Hematopoietic multipotent progenitor cell treated with erythropoietin and hydrocortisone succinate and interleukin-3 and kit ligand, for 6 days (in vitro differentiated cells): ENCODE measurements around the gene HSPA4.

ENCODE experiments used
- DNase-seq: peaks from one replicate; pipeline ENCODE4 v3.0.0-alpha.2; 2015

Gene HSPA4

DNA sequence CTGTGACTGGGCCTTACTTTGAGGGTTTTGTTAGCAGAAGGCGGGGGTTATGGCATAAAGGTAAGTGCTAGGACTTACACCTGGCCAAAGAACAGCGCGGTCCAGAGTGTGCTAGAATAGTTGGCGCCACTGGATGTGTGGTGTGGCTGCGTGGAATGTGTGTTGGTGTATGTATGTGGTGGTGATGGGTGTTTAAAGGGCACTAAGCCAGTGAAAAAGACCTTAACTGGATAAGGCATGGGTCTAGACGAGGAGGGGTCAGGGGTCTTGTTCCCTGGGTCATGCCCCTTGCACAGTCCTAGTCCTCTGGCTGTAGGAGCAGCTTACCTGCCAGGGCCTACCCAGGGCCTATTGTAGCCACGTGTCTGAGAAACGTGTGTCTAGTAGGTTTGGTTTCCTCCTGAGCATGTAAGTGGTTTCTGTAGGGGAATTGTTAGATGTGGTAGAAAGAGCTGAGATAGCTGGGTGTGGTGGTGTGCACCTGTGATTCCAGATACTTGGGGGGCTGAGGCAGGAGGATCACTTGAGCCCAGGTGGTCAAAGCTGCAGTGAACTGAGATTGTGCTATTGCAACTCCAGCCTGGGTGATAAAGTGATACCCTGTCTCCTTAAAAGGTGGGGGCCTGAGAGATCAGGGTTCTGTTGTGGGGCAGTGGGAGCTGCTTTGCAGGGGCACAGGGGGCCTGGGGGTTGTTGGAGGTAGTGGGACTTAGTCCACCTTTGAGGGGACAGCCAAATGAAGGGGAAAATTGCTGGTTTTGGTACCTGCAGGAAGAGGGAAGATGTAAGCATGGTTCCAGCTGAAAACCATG lies 55.2 kb downstream of the HSPA4 start:
- DNase-seq = no peak

DNA sequence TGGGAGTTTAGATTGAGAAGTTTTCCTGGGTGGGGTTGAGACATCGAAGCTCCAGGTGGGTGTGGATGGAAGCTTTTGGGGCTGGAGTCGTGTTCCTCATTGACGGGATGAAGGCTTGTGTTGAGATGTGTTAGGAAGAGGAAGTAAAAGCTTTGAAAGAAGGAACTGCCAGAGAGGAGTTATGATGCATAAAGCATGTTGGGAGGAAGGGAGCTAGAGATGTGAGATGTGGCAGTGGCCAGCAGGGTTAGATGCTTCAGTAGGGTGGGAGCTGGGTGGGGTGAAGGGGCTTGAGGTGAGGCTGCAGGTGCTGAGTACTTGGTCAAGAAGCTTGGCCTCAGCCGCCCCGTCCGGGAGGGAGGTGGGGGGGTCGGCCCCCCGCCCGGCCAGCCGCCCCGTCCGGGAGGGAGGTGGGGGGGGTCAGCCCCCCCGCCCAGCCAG lies 56.7 kb downstream of the HSPA4 start:
- DNase-seq = peak; percentile 53

DNA sequence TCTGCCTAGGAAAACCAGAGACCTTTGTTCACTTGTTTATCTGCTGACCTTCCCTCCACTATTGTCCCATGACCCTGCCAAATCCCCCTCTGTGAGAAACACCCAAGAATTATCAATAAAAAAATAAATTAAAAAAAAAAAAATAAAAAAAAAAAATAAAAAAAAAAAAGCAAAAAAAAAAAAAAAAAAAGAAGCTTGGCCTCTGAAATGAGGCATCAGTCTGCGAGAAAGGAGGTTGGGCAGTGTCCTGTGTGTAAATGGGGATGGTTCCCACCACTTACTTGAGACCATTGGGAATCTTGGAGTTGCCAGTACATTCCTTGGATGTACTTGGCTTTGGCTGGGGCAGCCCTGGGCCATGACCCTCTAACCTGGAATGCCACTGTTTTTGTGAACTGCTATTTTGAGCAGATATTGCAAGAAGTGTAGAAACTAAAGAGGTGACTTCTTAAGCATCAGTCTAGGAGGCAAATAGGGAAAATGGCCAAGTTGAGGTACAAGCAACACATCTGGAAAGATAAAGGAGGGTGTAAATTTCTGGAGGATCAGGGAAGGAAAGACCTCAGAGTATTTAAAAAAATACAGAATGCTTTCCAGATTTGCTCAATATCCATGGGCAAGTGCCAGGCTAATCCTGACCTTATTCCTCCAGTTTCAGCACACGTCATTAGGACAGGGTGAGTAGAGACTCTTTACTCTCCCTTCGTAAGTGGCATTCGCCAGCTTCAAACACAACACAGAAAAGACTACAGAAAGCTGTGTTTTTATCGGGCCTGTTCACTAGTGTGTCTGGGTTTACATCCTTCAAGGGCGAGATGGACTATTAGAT lies 58.1 kb downstream of the HSPA4 start:
- DNase-seq = no peak

DNA sequence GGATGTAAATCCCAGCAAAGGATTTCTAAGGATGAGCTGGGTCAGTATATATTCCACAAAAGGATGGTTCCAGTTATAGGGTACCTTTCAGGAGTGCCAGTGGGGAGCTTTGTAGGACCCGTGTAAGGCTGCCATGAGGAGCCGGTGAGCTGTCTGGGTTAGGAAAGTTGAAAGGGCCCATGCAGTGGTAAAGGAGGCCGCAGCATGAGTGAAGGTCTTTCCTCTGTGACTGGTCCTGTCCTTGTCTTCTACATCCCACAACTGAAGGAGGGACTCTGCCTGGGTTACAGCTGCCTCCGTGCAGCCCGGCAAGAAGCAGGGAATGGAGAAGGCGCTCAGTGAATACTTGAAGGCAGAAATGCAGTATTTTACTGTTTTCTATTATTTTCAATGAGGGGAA lies 58.9 kb downstream of the HSPA4 start:
- DNase-seq = no peak

DNA sequence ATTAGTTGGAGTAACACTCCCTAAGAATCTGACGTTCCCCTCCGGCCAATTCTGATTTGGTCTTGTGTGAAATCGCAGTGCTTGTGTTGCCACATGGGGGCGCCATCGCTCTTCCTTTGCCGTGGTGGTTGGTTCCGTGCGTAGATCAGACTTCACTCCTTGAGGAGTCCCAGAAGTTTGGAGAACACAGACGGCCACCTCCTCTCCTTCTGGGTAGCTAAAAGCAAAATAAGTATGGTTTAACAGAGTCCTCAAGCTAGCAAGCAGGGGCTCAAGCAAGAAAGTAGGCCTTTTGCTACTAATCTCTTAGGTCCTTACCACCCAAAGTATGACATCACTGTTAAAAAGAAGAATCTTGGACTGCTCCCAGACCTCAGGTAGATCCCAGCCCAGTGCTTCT lies 59.5 kb downstream of the HSPA4 start:
- DNase-seq = peak; percentile 91

DNA sequence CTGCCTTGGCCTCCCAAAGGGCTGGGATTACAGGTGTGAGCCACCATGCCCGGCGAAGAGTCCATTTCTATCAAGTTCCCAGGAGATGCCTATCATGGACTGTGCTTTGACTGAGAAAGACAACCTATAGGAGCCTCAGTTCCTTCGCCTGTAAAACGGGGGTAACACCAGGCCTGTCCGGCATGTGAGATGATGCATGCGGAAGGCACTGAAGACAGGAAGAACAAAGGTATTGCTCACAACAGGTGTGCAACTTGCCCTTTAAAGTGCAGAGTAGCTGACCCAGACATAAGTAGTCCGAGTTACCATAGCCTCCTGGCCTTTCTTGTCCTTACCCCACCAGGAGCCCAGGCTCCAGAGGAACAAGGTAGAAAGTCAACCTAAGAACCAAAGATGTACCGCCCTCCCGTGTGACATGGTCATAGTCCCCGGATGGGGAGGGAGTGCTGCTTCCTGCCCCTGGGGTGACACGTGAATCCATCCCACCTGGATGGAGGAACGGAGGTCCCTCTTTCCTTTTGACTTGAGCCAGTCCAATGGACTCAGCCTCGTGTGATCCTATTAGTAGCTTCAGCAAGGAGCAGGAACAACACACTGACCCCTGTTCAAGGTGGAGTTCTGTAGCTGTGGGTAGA lies 60.3 kb downstream of the HSPA4 start:
- no peak for DNase-seq

DNA sequence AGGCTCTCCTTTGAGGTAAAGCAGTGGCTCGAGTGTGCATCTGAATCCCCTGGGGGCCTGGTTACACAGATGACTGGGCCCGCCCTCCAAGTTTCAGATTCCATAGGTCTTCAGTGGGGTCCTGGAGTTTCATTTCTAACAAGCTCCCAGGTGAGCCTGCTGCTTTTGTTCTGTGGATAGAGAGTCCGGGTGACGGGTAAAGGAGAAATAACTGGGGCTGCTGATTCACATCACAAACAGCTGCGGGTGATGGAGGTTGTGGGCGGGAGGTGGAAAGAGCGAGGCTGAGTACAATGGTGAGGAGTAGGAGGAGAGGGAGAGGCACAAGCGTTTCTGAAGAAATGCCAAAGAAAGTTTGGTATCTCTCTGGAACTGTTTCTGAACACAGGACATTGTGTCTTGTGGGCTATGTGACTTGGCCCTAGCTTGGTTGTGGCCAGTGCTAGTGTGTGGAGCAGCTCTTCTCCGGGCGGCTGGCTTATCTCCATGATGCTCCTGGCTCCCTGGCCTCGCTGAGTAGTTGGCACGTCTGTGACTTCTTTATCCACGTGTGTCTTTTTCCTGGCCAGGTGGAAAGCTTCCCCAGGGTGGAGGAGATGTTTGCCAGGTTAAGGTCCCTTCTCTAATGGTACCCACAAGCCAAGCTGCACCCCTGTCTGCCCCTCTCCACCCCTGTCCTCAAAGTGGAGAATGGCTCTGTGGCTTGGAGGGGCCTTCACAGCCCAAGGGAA lies 61.7 kb downstream of the HSPA4 start:
- DNase-seq = no peak

DNA sequence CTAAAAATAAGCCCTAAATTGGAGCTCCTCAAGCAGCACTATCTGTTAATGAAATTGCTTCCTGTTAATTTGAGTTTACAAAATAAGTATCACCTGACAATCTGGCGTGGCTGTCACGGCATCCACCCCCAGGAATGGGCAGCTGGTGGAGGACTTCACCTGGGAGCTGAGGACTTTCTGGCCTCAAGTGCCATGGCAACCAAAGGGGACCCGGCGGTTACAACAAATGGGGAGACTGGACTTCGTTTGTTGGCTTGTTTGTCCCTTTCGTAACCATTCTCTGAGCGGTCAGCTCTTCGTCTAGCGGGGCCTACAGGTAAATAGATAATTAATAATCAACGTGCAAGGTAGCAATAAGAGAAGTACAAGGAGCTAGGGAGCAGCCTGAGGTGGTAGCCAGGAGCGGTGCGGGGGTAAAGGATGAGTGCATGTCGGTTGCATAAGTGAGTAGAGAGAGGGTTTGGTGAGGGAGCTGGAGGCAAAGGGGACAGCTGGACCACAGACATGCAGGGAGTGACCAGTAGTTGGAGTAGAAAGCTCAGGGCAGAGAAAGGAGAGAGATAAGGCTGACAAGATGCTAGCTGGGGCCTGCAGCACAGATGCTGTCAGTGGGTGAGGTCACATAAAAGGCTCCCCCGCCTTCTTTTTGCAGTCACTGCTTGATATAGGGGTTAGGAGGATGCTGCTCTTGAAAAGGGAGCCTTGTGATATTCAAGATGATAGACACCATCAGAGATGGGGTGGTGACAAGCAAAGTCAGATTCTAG lies 62.5 kb downstream of the HSPA4 start:
- DNase-seq = no peak

DNA sequence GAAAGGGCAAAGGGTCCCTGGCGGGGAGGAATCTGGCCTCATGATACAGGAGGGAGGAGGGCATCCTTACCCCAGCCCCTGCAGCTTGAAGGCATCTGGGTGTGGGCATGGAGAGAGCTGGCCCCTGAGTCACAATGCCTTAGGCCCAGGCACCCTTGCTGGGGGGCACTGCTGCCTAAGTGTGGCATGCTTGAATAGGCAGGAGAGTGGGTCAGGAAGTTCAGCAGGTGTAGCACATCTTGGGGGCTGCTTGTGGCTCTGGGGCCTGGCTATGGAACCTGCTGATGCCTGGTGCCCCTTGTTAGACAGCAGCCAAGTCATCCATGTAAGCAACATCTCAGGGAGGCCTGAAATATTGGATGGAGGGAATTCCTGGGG lies 63.1 kb downstream of the HSPA4 start:
- no peak for DNase-seq

DNA sequence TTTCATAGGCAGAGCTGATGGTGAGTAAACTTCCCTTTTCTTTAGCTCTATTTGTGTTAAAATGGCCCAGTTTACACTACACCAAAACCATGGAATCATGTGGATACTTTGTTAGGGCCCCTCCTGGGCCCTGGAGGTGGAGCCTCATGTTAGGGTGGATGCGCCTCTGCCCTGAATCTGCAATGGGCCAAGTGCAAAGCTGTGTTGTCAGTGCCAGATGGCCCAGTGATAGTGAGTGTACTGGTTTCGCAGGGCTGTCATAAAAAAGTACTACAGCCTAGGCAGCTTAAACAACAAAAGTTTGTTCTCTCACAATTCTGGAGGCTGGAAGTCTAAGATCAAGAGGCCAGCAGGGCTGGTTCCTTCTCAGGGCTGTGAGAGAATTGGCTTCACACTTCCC lies 64.8 kb downstream of the HSPA4 start:
- peak; percentile 60 for DNase-seq

DNA sequence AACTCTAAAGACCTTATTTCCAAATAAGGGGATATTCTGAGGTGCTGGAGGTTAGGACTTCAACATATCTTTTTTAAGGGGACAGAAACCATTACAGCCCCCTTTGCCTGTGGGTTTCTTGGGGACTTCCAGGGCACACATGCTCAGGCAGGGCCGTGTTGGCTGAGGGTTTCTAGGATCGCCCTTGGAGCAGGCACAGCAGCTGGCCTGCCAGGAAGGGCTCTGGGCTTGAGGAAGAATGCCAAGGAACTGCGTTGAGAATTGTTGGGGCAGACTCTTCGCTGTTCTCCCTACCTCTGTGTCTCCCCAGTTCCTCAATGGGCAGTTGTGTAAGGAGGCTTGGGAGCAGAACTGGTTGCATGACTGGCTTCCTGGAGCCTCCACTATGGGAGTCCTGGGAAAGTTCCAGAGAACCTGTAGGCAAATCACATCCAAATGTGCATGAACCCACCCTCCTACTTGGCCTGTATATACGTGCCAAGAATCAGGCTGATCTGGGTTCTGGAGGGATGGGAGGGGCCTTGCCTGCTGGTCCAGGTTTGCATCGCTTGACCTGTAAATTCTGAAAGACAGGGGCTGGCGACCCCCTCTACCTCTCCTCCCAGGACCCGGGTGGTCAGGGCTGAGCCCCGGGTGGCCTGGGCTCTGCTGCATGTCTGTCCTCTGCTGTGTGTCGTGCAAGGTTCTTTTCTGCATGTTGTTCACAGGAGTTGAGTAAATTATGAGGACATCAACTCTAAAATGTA lies 65.5 kb downstream of the HSPA4 start:
- no peak for DNase-seq

DNA sequence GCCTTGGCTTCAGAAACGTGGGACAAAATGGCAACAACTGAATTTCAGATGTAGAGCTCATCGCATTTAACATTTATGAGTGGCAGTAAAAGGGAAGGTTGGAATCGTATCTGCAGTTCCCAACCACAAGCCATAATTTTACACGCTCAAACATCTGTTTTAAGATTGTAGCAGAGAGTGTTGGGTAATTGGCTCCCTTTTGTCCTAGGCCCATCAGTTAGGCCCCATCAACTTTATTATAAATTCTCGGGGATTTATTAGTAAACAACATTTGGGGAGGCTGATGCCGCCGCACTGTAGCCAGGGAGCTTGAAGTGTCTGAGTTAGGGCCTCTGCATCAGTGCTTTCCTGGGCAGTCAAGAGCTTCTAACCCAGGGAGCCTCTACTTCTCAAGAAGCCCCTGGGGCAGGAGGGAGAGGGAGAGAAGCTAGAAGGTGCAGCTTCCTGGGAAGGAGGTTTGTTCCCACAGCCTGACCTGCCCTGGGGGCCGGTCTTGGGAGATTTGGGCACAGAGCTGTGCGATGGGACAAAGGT lies 66.2 kb downstream of the HSPA4 start:
- no peak for DNase-seq

DNA sequence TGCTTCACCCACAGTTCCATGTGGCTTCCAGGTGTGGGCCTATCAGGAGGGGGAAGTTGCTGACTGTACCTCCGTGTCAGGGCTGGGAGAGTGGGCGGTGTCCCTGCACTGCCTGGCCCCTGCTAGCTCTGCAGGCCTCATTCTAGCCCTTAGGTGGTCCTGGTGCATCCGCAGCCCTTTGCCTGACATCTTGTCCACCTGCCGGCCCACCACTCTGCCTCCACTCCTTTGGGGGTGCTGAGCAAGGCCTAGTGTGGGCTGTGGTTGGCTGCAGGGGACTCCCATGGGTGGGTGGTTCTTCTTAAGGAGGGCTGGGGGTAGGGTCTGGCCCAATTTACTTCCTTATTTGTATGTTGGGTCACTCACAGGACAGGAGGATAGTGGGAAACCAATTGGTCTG lies 66.9 kb downstream of the HSPA4 start:
- DNase-seq = no peak

DNA sequence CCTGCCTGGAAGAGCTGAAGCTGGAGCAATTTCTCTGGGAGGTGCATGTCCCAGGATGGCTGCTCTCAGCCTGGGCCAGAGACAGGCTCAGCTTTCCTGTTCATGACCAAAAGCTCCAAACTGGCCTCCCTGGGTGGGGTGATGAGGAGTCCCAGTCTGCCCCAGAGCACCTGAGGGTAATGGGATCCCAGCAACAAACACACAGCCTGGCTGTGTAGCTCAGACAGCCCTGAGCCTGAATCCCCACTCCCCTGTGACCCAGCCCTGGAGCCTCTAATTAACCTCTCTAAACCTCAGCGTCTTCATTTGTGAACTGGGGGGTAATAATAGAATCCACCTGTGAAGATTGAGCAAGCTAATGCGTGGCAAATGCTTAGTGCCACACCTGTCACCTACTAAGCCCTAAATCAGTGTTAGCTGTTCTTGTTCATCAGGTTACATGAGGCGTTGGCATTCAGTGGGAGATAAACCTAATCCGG lies 67.5 kb downstream of the HSPA4 start:
- no peak for DNase-seq

DNA sequence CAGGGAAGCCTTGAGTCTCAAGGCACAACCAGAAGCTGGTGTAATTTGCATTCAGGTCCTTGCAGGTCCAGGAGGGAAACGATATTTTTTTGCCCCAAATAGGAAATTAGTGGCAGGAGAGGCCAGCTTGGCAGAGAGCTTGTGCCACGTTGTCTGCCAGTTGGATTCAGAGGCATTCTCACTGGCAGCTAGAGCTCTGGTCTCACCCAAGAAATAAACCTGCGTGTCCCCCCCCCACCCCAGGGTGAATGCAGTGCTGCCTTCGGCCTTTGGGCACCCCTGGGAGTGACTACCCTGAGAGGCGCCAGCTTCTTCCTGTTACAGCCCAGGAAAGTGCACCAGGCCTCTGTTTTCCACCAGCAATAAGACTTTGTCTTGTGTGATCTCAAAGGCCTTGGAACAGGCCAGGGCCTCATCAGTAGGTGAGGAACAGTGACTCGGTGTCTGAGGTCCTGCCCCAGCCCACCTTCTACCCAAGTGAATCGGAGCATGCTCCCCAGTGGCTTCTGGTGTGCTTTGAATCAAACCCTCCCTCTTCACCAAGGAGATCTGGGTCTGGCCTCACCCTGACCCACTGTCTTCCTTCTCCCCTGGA lies 68.4 kb downstream of the HSPA4 start:
- no peak for DNase-seq

DNA sequence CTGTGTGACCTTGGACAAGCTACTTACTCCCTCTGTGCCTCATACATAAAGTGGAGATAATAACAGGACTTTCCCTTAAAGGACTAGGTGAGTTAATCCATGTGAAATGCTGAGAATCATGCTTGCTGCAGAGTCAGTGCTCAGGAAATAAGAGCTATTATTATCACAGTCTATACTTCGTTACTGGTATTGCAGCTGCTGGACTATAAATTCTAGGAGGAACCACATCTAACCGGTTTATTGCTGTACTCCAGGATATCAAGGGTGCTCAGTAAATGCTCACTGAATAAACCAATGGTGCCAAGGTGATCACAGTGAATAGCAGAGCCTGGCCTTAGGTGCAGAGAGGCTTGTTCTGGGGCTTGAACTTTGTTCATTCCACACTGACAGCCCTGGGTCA lies 69.3 kb downstream of the HSPA4 start:
- no peak for DNase-seq

DNA sequence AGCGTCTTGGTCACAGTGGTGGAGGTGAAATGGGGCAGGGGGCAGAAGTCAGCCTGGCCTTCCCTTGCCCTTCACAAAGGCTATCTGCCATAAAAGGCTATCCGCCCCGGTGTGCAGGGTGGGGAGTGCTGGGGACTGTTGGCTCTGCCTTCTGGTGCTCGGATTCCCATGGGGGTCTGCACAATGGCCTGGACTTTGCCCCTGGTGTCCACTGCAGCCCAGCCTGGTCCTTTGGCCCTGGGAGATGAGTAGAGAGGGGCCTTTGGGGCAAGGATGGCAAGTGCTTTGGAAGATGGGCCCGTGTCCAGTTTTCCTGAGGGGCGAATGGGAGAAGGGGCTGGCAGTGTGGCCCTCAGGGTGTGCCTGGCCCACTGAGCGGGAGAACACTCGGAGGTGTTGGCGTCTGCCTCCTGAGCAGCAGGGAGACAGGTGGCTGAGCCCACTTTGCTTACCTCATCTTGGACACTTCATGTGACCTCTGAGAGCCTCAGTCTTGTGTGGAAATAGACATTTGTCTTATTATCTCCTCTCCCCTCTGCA lies 69.9 kb downstream of the HSPA4 start:
- no peak for DNase-seq

DNA sequence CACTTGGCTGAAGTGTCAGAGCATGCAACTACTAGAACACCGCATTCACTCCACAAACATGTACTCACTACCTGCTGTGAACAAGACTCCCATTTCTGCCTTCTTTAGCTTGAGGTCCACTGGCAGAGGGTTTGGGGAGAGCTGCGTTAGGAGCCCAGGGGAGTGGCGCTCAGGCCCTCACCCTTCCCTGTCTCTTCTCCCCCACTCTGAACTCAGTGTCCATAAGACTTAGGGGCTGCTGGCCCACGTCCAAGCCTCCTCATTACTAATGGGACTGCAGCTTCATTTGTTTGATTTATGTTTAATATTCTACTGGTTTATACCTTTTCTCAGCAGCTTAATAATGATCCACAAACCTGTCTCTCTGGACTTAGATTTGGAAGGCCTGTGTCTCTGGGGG lies 70.9 kb downstream of the HSPA4 start:
- DNase-seq = no peak

DNA sequence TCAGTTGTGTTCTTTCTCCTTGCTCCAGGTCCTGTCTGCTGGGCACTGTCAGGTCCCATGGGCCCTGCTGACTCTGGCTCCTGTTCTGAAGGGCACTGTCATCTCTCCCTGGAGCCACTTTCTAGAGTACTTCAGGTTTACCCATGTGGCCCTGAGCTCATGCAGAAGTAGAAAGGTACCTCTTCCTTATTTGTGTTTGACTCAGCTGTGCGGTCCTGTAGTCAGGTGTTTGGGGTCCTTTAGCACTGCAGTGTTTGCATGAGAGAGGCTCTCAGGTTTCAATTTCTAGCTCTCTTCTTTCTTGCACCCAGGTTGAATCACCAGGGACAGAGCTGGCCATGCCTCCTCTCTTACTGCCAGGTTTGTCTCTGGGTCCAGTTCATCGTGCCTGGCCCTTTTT lies 71.5 kb downstream of the HSPA4 start:
- no peak for DNase-seq

DNA sequence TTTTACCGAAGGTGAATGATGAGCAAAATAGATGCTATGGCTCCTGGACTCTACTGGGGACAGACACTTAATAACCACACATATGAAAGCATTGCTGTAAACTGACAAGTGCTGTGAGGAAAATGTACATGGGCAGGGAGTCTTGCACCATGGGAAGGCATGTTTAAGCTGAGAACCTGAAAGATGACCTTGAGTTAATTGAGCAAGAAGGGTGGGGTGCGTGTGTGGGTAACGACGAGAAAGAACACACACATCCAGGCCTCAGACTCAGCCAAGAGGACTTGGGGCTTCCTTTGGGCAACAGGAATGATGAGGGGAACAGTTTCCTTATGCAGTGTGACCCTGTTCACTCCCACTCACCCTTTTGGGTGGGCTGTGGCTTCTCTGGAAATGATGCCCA lies 73.1 kb downstream of the HSPA4 start:
- no peak for DNase-seq
